Measurements from ENCODE around the gene UBE2G2.

GRCh38 chr21:44842087-44842486 lies 40.5 kb upstream of the UBE2G2 start:
- TF ChIP-seq POLR2A (IDR thresholded peaks at IDR 0.05), result no peak
- TF ChIP-seq CTCF (IDR thresholded peaks at IDR 0.05), result no peak

Measured in stomach (tissue), 4 donors.